Measurements from ENCODE around the gene ISY1.

- TF ChIP-seq CTCF (IDR thresholded peaks at IDR 0.05; ENCODE audit: low read length) (no peak), EZH2 (IDR thresholded peaks at IDR 0.05; ENCODE audit: borderline replicate concordance, low read length) (no peak)
Observed at GRCh38 chr3:129121016-129121791, 39.7 kb downstream of the ISY1 start.
